H9 (cell line): ENCODE data around the gene SMIM1. TPM values are rescaled to one million over a fixed set of nuclear protein-coding genes. Genes with fewer than 3 reads are reported as not detected.

ENCODE experiments used
- DNase-seq: peaks from one replicate; pipeline ENCODE4 v3.0.0-alpha.2; 2017
- H2AFZ ChIP-seq: one replicate; pipeline ENCODE4 v1.6.1; 2013; ENCODE audit warnings: mild to moderate bottlenecking, low read length, control low read depth, moderate library complexity
- H2AK5ac ChIP-seq: 2 replicates; pipeline ENCODE4 v1.6.1; 2013; ENCODE audit warnings: low read length, control low read depth, mixed read lengths; ENCODE audit not compliant: insufficient read length
- H2BK120ac ChIP-seq: one replicate; pipeline ENCODE4 v1.6.1; 2013; ENCODE audit warnings: low read depth, mild to moderate bottlenecking, low read length, control low read depth, inconsistent platforms; ENCODE audit not compliant: poor library complexity, severe bottlenecking
- H2BK12ac ChIP-seq: 2 replicates; pipeline ENCODE4 v1.6.1; 2013; ENCODE audit warnings: low read length, control low read depth, mixed read lengths, low read depth; ENCODE audit not compliant: insufficient read length
- H2BK15ac ChIP-seq: 2 replicates; pipeline ENCODE4 v1.6.1; 2013; ENCODE audit warnings: low read depth, low read length, control low read depth
- H2BK20ac ChIP-seq: one replicate; pipeline ENCODE4 v1.6.1; 2013; ENCODE audit warnings: low read depth, mild to moderate bottlenecking, low read length, control low read depth, inconsistent platforms; ENCODE audit not compliant: poor library complexity, severe bottlenecking
- H2BK5ac ChIP-seq: 2 replicates; pipeline ENCODE4 v1.6.1; 2013; ENCODE audit warnings: low read length, control low read depth, mixed read lengths; ENCODE audit not compliant: insufficient read length
- H3K14ac ChIP-seq: 2 replicates; pipeline ENCODE4 v1.6.1; 2013; ENCODE audit warnings: low read length, control low read depth; ENCODE audit not compliant: insufficient read depth
- H3K18ac ChIP-seq: 2 replicates; pipeline ENCODE4 v1.6.1; 2013; ENCODE audit warnings: low read depth, mild to moderate bottlenecking, mixed read lengths, low read length, control low read depth; ENCODE audit not compliant: insufficient read length
- H3K23ac ChIP-seq: 2 replicates; pipeline ENCODE4 v1.6.1; 2013; ENCODE audit warnings: low read length, control low read depth, mixed read lengths, low read depth; ENCODE audit not compliant: insufficient read length
- H3K23me2 ChIP-seq: 2 replicates; pipeline ENCODE4 v1.6.1; 2013; ENCODE audit warnings: low read depth, mild to moderate bottlenecking, mixed read lengths, low read length, control low read depth; ENCODE audit not compliant: insufficient read length, poor library complexity, severe bottlenecking
- H3K27ac ChIP-seq: 2 replicates; pipeline ENCODE4 v1.5.1; 2013; ENCODE audit warnings: low read length, control low read depth, mixed read lengths, low read depth; ENCODE audit not compliant: insufficient read length
- H3K27me3 ChIP-seq: 2 replicates; pipeline ENCODE4 v1.6.1; 2013; ENCODE audit warnings: low read length, control low read depth, inconsistent platforms; ENCODE audit not compliant: insufficient read depth
- H3K4ac ChIP-seq: 2 replicates; pipeline ENCODE4 v1.6.1; 2013; ENCODE audit warnings: low read depth, mild to moderate bottlenecking, control low read depth, inconsistent platforms, low read length, moderate library complexity
- H3K4me1 ChIP-seq: 2 replicates; pipeline ENCODE4 v1.6.1; 2013; ENCODE audit warnings: low read length, control low read depth, inconsistent platforms; ENCODE audit not compliant: insufficient read depth
- H3K4me2 ChIP-seq: 2 replicates; pipeline ENCODE4 v1.6.1; 2013; ENCODE audit warnings: low read length, control low read depth, mixed read lengths; ENCODE audit not compliant: insufficient read length, insufficient read depth
- H3K56ac ChIP-seq: 2 replicates; pipeline ENCODE4 v1.6.1; 2013; ENCODE audit warnings: low read depth, mild to moderate bottlenecking, mixed read lengths, low read length, control low read depth; ENCODE audit not compliant: insufficient read length
- H3K79me1 ChIP-seq: 2 replicates; pipeline ENCODE4 v1.6.1; 2013; ENCODE audit warnings: low read depth, mild to moderate bottlenecking, moderate library complexity, low read length, control low read depth, inconsistent platforms; ENCODE audit not compliant: insufficient read depth, poor library complexity, severe bottlenecking
- H3K79me2 ChIP-seq: 2 replicates; pipeline ENCODE4 v1.6.1; 2013; ENCODE audit warnings: low read length, control low read depth, inconsistent platforms; ENCODE audit not compliant: insufficient read depth
- H3K9ac ChIP-seq: 2 replicates; pipeline ENCODE4 v1.6.1; 2013; ENCODE audit warnings: low read length, control low read depth, mixed read lengths; ENCODE audit not compliant: insufficient read length; ENCODE audit errors: extremely low read depth
- H3K9me3 ChIP-seq: one replicate; pipeline ENCODE4 v1.6.1; 2013; ENCODE audit warnings: low read depth, low read length, inconsistent platforms; ENCODE audit not compliant: control insufficient read depth
- H3T11ph ChIP-seq: one replicate; pipeline ENCODE4 v1.6.1; 2013; ENCODE audit warnings: mild to moderate bottlenecking, low read length, control low read depth, inconsistent platforms
- H4K20me1 ChIP-seq: one replicate; pipeline ENCODE4 v1.6.1; 2013; ENCODE audit not compliant: control insufficient read depth, insufficient read length, insufficient read depth
- H4K5ac ChIP-seq: 2 replicates; pipeline ENCODE4 v1.6.1; 2013; ENCODE audit warnings: low read depth, mild to moderate bottlenecking, mixed read lengths, low read length, control low read depth; ENCODE audit not compliant: insufficient read length
- H4K8ac ChIP-seq: replicated peaks from 2 replicates; pipeline ENCODE4 v1.6.1; 2013; ENCODE audit warnings: low read length, control low read depth, mixed read lengths, low read depth; ENCODE audit not compliant: insufficient read length
- H4K91ac ChIP-seq: 2 replicates; pipeline ENCODE4 v1.6.1; 2013; ENCODE audit warnings: low read depth, mild to moderate bottlenecking, moderate library complexity, mixed read lengths, low read length, control low read depth; ENCODE audit not compliant: insufficient read length
- H3K27ac Mint-ChIP-seq, 3 experiments: 2 replicates in 2 of 3; 3 replicates in 1 of 3; pipeline ENCODE4 v1.8.0; 2020 to 2021; ENCODE audit warnings: mixed read lengths in 3 of 3, mild to moderate bottlenecking in 1 of 3, moderate library complexity in 1 of 3
- H3K27me3 Mint-ChIP-seq: 2 replicates; pipeline ENCODE4 v1.8.0; 2021; ENCODE audit warnings: low read depth, mild to moderate bottlenecking, moderate library complexity, mixed read lengths
- H3K36me3 Mint-ChIP-seq, 3 experiments: 2 replicates in 2 of 3; 3 replicates in 1 of 3; pipeline ENCODE4 v1.8.0; 2020 to 2021; ENCODE audit warnings: low read depth in 3 of 3, mixed read lengths in 3 of 3; ENCODE audit not compliant: insufficient read depth in 1 of 3
- H3K4me1 Mint-ChIP-seq, 2 experiments: 2 replicates each; pipeline ENCODE4 v1.8.0; 2020; ENCODE audit warnings: mixed read lengths in 2 of 2
- H3K4me3 Mint-ChIP-seq, 2 experiments: 2 replicates in 1 of 2; 3 replicates in 1 of 2; pipeline ENCODE4 v1.8.0; 2020 to 2021; ENCODE audit warnings: mild to moderate bottlenecking in 2 of 2, mixed read lengths in 2 of 2, moderate library complexity in 1 of 2
- H3K9me3 Mint-ChIP-seq, 2 experiments: 2 replicates in 1 of 2; 3 replicates in 1 of 2; pipeline ENCODE4 v1.8.0; 2020; ENCODE audit warnings: mild to moderate bottlenecking in 2 of 2, mixed read lengths in 2 of 2, moderate library complexity in 1 of 2
- CTCF ChIP-seq: fragments of 200-600 bp; sonication (generic); conservative IDR thresholded peaks from 3 replicates; pipeline ENCODE4 v1.8.0; 2021; ENCODE audit warnings: antibody characterized with exemption, mild to moderate bottlenecking
- WGBS: extraction: QIAGEN DNeasy Blood & Tissue Kit; methylation state at CpG from one replicate; pipeline ENCODE4 v1.1.7; 2013; ENCODE audit warnings: missing lambda C conversion rate, low lambda C conversion rate, mixed read lengths; ENCODE audit not compliant: insufficient read length; ENCODE audit errors: extremely low coverage; 5-methylcytosine and 5-hydroxymethylcytosine counted together
- total RNA-seq: library from RNA; stranded (reverse); gene quantifications from 2 replicates; pipeline ENCODE4 v1.2.1, GENCODE V29; 2021

Gene SMIM1
- total RNA-seq, 1 experiment from 2014 or later: 5.3 TPM

- Histone ChIP-seq H2BK5ac (no peak overlapping the region), H3K9ac (no peak overlapping the region)
Measured at GRCh38 chr1:3750741-3751140, 21.8 kb upstream of the SMIM1 start.

More at GRCh38 chr1:3750741-3751140, 21.8 kb upstream of the SMIM1 start:
- no peak overlapping the region for H3K14ac ChIP-seq
- no peaks in the 10 kb centered on the region; the same call in 1 of the 2 replicates for H3K27me3 ChIP-seq
- no peak overlapping the region for H2BK15ac ChIP-seq
- Mint-ChIP-seq H3K4me1 (peaks cover 5 to 8% of the 10 kb centered on the region in 2 experiments), H3K36me3 (peaks cover 3% of the 10 kb centered on the region in 3 experiments; a peak in 5 of 7 replicates), H3K9me3 (no peaks in the 10 kb centered on the region), H3K4me3 (no peak overlapping the region), H3K27me3 (peaks cover 31% of the 10 kb centered on the region), H3K27ac (no peak overlapping the region)
- H3K9me3 ChIP-seq: no peaks in the 10 kb centered on the region
- WGBS: no CpG with 5 or more reads among the region's 6 CpGs
- H4K8ac ChIP-seq: no peak overlapping the region
- H3K4me1 ChIP-seq: peaks cover 5% of the 10 kb centered on the region; the same call in 1 of the 2 replicates
- H3K23ac ChIP-seq: no peak overlapping the region
- H2BK20ac ChIP-seq: no peak overlapping the region
- no peak overlapping the region for H2BK12ac ChIP-seq
- no peak overlapping the region for H3K4ac ChIP-seq
- H3K79me2 ChIP-seq: no peaks in the 10 kb centered on the region
- H3K18ac ChIP-seq: no peak overlapping the region
- no peak overlapping the region for H2BK120ac ChIP-seq
- H3K4me2 ChIP-seq: no peak overlapping the region
- H4K91ac ChIP-seq: no peak overlapping the region
- no peaks in the 10 kb centered on the region for H3K79me1 ChIP-seq
- H4K20me1 ChIP-seq: no peaks in the 10 kb centered on the region
- no peak for TF ChIP-seq CTCF
- H2AFZ ChIP-seq: no peak overlapping the region
- peaks cover 11% of the 10 kb centered on the region for H3K23me2 ChIP-seq
- DNase-seq: no peak
- H3K56ac ChIP-seq: no peak overlapping the region
- H3T11ph ChIP-seq: no peak overlapping the region
- no peak overlapping the region for H3K27ac ChIP-seq
- H2AK5ac ChIP-seq: no peak overlapping the region
- no peak overlapping the region for H4K5ac ChIP-seq
